ENCODE data around the gene PIEZO2. TPM values are rescaled to one million over a fixed set of nuclear protein-coding genes. Genes with fewer than 3 reads are reported as not detected.
A peak's percentile ranks its signal among the peaks of the same experiment; 100 is the strongest.

PIEZO2 gene
- total and polyA plus RNA-seq, 12 donors: 0.07 to 1.4 (median 0.25) TPM; not detected in 1

- Histone ChIP-seq H3K4me3 (no peak overlapping the region), H3K9me3 (no peaks in the 10 kb centered on the region), H3K36me3 (no peaks in the 10 kb centered on the region), H3K4me1 (peaks cover 0 to 8% (median 0%) of the 10 kb centered on the region in 9 donors), H3K27ac (no peak overlapping the region), H3K27me3 (no peaks in the 10 kb centered on the region)
- ATAC-seq (peak in 5 of 8 donors; percentile 44 to 94 (median 72)), DNase-seq (no peak)
- WGBS, 2 donors: 59 to 60% methylated on average over 9 of the region's 9 CpGs
- TF ChIP-seq, protein P1, sequence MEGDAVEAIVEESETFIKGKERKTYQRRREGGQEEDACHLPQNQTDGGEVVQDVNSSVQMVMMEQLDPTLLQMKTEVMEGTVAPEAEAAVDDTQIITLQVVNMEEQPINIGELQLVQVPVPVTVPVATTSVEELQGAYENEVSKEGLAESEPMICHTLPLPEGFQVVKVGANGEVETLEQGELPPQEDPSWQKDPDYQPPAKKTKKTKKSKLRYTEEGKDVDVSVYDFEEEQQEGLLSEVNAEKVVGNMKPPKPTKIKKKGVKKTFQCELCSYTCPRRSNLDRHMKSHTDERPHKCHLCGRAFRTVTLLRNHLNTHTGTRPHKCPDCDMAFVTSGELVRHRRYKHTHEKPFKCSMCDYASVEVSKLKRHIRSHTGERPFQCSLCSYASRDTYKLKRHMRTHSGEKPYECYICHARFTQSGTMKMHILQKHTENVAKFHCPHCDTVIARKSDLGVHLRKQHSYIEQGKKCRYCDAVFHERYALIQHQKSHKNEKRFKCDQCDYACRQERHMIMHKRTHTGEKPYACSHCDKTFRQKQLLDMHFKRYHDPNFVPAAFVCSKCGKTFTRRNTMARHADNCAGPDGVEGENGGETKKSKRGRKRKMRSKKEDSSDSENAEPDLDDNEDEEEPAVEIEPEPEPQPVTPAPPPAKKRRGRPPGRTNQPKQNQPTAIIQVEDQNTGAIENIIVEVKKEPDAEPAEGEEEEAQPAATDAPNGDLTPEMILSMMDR (IDR thresholded peaks at IDR 0.05): no peak
- intact Hi-C loops (cut with DNase I): loop anchor here in 2 of 10 donors (5.0 to 10.0 kb wide), 2 partner anchors 153 to 161 kb away; no protein-coding TSS in a partner anchor
These were observed 433.6 kb downstream of the PIEZO2 start for GRCh38 chr18:10715791-10716190.

DNA sequence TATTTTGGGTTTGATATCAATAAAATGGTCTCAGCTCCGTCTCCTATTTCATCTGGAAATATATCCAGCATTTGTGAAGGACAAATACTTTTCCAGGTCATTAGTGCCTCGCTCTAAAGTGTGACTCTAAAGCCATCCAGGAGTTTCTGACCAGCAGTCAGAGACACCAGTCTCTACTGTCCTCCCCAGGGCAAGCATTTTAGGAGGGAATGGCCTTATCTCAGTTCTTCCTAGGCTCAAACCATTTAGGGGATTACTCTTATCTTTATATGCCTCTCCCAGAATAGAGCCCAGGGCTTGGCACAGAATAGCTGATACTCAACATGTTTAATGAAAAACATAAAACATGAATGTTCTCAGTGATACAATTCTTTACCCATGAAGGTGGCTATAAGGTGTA, 436.0 kb downstream of the PIEZO2 start:
- Histone ChIP-seq H3K27me3 (no peaks in the 10 kb centered on the region), H3K27ac (no peak overlapping the region), H3K9me3 (no peaks in the 10 kb centered on the region), H3K4me3 (no peak overlapping the region), H3K4me1 (peaks cover 0 to 8% (median 0%) of the 10 kb centered on the region in 9 donors), H3K36me3 (no peaks in the 10 kb centered on the region)
- TF ChIP-seq, protein P1 (IDR thresholded peaks at IDR 0.05): no peak
- DNase-seq (no peak), ATAC-seq (peak in 2 of 8 donors; percentile 26 to 62)
- intact Hi-C loops (cut with DNase I): loop anchor here in 1 of 10 donors (10.0 kb wide), 1 partner anchor 159 kb away; no protein-coding TSS in a partner anchor
- 53 to 66% methylated on average over 2 of the region's 2 CpGs for WGBS, 2 donors

GRCh38 chr18:10707294-10707693, 442.1 kb downstream of the PIEZO2 start:
- no peaks in the 10 kb centered on the region for H3K27me3 ChIP-seq
- ATAC-seq (no peak), DNase-seq (no peak)
- TF ChIP-seq, protein P1 (IDR thresholded peaks at IDR 0.05): no peak
- no peak overlapping the region for H3K27ac ChIP-seq
- intact Hi-C loops (cut with DNase I): no loop called here
- no peaks in the 10 kb centered on the region for H3K36me3 ChIP-seq
- H3K9me3 ChIP-seq: no peaks in the 10 kb centered on the region
- H3K4me3 ChIP-seq: no peak overlapping the region
- H3K4me1 ChIP-seq: no peaks in the 10 kb centered on the region
- WGBS, 2 donors: 86 to 92% methylated on average over 6 of the region's 6 CpGs

GRCh38 chr18:10705786-10706185, 443.6 kb downstream of the PIEZO2 start:
- intact Hi-C loops (cut with DNase I): no loop called here

More at GRCh38 chr18:10705786-10706185, 443.6 kb downstream of the PIEZO2 start:
- H3K27ac ChIP-seq: no peak overlapping the region
- no peaks in the 10 kb centered on the region for H3K27me3 ChIP-seq
- no peak for ATAC-seq
- H3K4me3 ChIP-seq: no peak overlapping the region
- DNase-seq: no peak
- no peaks in the 10 kb centered on the region for H3K9me3 ChIP-seq
- TF ChIP-seq, protein P1 (IDR thresholded peaks at IDR 0.05): no peak
- no peaks in the 10 kb centered on the region for H3K4me1 ChIP-seq
- 65 to 73% methylated on average over 3 of the region's 3 CpGs for WGBS, 2 donors
- no peaks in the 10 kb centered on the region for H3K36me3 ChIP-seq
